ENCODE data around the gene LYST. TPM values are rescaled to one million over a fixed set of nuclear protein-coding genes. Genes with fewer than 3 reads are reported as not detected.
"Not testable (repeated sequence)": the region's sequence is repeated elsewhere in the genome, so short reads cannot be mapped to it uniquely, and the experiment has no call there.

Gene LYST
- total RNA-seq, 4 donors from 2014 or later = 48.0 to 62.8 (median 61.0) TPM

GRCh38 chr1:235648407-235648907, 218.2 kb downstream of the LYST start:
- 7 to 11% methylated on average over 27 to 31 of the region's 31 CpGs for WGBS, 2 donors
- DNase-seq (ENCODE audit: low spot score in 2 of 2) = no peak
- no peak overlapping the region for H3K27ac ChIP-seq
- peaks cover 0 to 31% (median 14%) of the 10 kb centered on the region in 4 donors for H3K4me1 ChIP-seq
- peaks cover 0 to 79% of the 10 kb centered on the region in 2 donors for H3K27me3 ChIP-seq
- peak overlapping the region in 3 of 4 donors; percentile 33 to 66 (median 47) for H3K4me3 ChIP-seq
- H3K36me3 ChIP-seq = no peaks in the 10 kb centered on the region
- TF ChIP-seq POLR2A (IDR thresholded peaks at IDR 0.05) (no peak), EP300 (IDR thresholded peaks at IDR 0.05) (no peak), CTCF (IDR thresholded peaks at IDR 0.05) (no peak)
- no peaks in the 10 kb centered on the region for H3K9me3 ChIP-seq

DNA sequence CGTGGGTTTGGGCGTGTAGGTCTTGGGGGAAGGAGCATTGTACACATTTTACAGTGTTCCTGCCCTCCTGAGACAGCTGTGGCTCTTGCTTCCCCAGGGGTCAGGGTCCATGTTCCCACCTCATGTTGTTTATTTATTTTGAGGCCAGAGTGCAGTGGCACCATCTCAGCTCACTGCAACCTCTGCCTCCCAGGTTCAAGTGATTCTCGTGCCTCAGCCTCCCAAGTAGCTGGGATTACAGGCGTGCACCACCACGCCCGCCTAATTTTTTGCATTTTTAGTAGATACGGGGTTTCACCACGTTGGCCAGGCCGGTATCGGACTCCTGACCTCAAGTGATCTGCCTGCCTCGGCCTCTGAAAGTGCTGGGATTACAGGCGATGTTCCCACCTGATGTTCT, 219.2 kb downstream of the LYST start:
- H3K4me3 ChIP-seq; H3K36me3 ChIP-seq; DNase-seq (ENCODE audit: low spot score in 2 of 2); H3K27ac ChIP-seq; H3K9me3 ChIP-seq: not testable (repeated sequence)
- Histone ChIP-seq H3K27me3 (peaks cover 0 to 70% of the 10 kb centered on the region in 2 donors), H3K4me1 (peaks cover 0 to 31% (median 14%) of the 10 kb centered on the region in 4 donors)
- WGBS, 2 donors = 89 to 91% methylated on average over 12 of the region's 12 CpGs

DNA sequence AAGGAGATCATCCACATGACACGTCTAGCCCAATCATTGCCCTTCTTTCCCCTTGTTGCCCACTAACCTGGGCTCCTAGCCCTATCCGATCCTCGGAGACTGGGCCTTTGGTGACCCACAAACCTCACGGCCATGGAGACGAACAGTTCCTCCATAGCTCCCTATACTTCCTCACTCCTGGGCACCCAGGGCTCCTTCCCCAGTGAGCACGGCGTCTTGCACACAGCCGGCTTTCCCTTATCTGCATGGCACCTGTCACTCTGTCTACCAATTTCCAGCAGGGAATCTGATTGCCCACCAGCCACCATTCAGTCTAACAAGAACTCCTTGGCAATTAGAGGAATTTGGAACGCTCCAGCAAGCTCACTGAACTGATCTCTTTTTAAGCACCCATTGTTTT, 220.2 kb downstream of the LYST start:
- DNase-seq (ENCODE audit: low spot score in 2 of 2) = no peak
- Histone ChIP-seq H3K4me3 (no peak overlapping the region), H3K9me3 (no peaks in the 10 kb centered on the region)

GRCh38 chr1:235644693-235645305, 221.9 kb downstream of the LYST start:
- no peak overlapping the region for H3K4me3 ChIP-seq
- peaks cover 0 to 44% of the 10 kb centered on the region in 2 donors for H3K27me3 ChIP-seq
- no peaks in the 10 kb centered on the region for H3K36me3 ChIP-seq
- 83 to 89% methylated on average over 13 of the region's 13 CpGs for WGBS, 2 donors
- no peak for DNase-seq (ENCODE audit: low spot score in 2 of 2)
- TF ChIP-seq EP300 (IDR thresholded peaks at IDR 0.05) (no peak), POLR2A (IDR thresholded peaks at IDR 0.05) (no peak), CTCF (IDR thresholded peaks at IDR 0.05) (no peak)
- H3K9me3 ChIP-seq = no peaks in the 10 kb centered on the region
- H3K4me1 ChIP-seq = peaks cover 0 to 17% (median 9%) of the 10 kb centered on the region in 4 donors
- H3K27ac ChIP-seq = no peak overlapping the region

More for the DNA sequence above, 220.2 kb downstream of the LYST start:
- peaks cover 0 to 31% (median 14%) of the 10 kb centered on the region in 4 donors for H3K4me1 ChIP-seq
- H3K36me3 ChIP-seq = no peaks in the 10 kb centered on the region
- 79 to 83% methylated on average over 9 of the region's 9 CpGs for WGBS, 2 donors
- H3K27me3 ChIP-seq = peaks cover 0 to 59% of the 10 kb centered on the region in 2 donors
- no peak overlapping the region for H3K27ac ChIP-seq
- TF ChIP-seq EP300 (IDR thresholded peaks at IDR 0.05) (no peak), CTCF (IDR thresholded peaks at IDR 0.05) (no peak), POLR2A (IDR thresholded peaks at IDR 0.05) (no peak)

GRCh38 chr1:235643837-235644692, 222.6 kb downstream of the LYST start:
- DNase-seq (ENCODE audit: low spot score in 2 of 2) = no peak
- Histone ChIP-seq H3K27ac (no peak overlapping the region), H3K4me1 (peaks cover 0 to 10% (median 5%) of the 10 kb centered on the region in 4 donors), H3K27me3 (peaks cover 0 to 39% of the 10 kb centered on the region in 2 donors), H3K9me3 (no peaks in the 10 kb centered on the region), H3K4me3 (no peak overlapping the region), H3K36me3 (no peaks in the 10 kb centered on the region)
- TF ChIP-seq CTCF (IDR thresholded peaks at IDR 0.05) (no peak), POLR2A (IDR thresholded peaks at IDR 0.05) (no peak), EP300 (IDR thresholded peaks at IDR 0.05) (no peak)
- 89% methylated on average over 23 of the region's 23 CpGs for WGBS, 2 donors

Data from tibial nerve (tissue), 4 donors.